HepG2 (cell line): ENCODE results near the gene ZNF860. TPM values are rescaled to one million over a fixed set of nuclear protein-coding genes. Genes with fewer than 3 reads are reported as not detected.

Source experiments
- ATAC-seq: fragments of 200-7000 bp; cut with Tn5 transposase; 3 replicates; pipeline ENCODE4 v1.9.1; 2020; ENCODE audit warnings: mild to moderate bottlenecking, moderate library complexity
- BruUV-seq: library from RNA; stranded (reverse); fragments of 400-500 nt; replicated peaks from 2 replicates; lab custom pipeline; 2021; lab: Mats Ljungman, UMichigan
- CTCF ChIA-PET: fragments of 300-600 bp; formaldehyde crosslinking; extraction: SDS; loops from one replicate; lab custom pipeline; 2021; ENCODE audit warnings: low total read pairs, inconsistent platforms, low intra/inter-chr PET ratio; lab: Yijun Ruan, JAX
- POLR2A ChIA-PET: fragments of 350-600 bp; sonication (Branson Sonifier 250); formaldehyde crosslinking; loops from one replicate; lab custom pipeline; 2020; ENCODE audit warnings: antibody characterized with exemption, inconsistent platforms; lab: Yijun Ruan, JAX
- DNase-seq: peaks from one replicate; pipeline ENCODE4 v3.0.0-alpha.2; 2015; ENCODE audit warnings: low spot score
- FAIRE-seq: peaks from 3 replicates; lab custom pipeline; 2011; peaks lifted over from hg19 to GRCh38; lab: Jason Lieb, UNC
- H2AFZ ChIP-seq: one replicate; pipeline ENCODE4 v1.6.1; 2011; ENCODE audit warnings: low read length, inconsistent platforms
- H3K27ac ChIP-seq: fragments of 300-600 bp; 3 replicates; pipeline ENCODE4 v1.8.0; 2011; ENCODE audit warnings: mixed run types, mild to moderate bottlenecking, mixed read lengths, low read length, inconsistent platforms; ENCODE audit not compliant: insufficient read depth; ENCODE audit errors: extremely low read length
- H3K27me3 ChIP-seq, 2 experiments: fragments of 200-600 bp in 1 of 2; 2 replicates in 1 of 2; 3 replicates in 1 of 2; pipeline versions ENCODE4 v1.6.0 to v1.8.0; 2011; ENCODE audit warnings: low read length in 2 of 2, mild to moderate bottlenecking in 2 of 2, moderate library complexity in 2 of 2, inconsistent platforms in 1 of 2; ENCODE audit not compliant: insufficient read depth in 2 of 2, control insufficient read depth in 1 of 2
- H3K36me3 ChIP-seq, 2 experiments: fragments of 200-600 bp in 1 of 2; replicated peaks in 1 of 2; 2 replicates in 1 of 2; 3 replicates in 1 of 2; pipeline versions ENCODE4 v1.5.1 to v1.8.0; 2011; ENCODE audit warnings: low read length in 2 of 2, inconsistent platforms in 1 of 2; ENCODE audit not compliant: insufficient read depth in 2 of 2, control insufficient read depth in 1 of 2
- H3K4me1 ChIP-seq: 2 replicates; pipeline ENCODE4 v1.5.1; 2012; ENCODE audit warnings: low read length, inconsistent platforms; ENCODE audit not compliant: insufficient read depth
- H3K4me2 ChIP-seq: 2 replicates; pipeline ENCODE4 v1.6.0; 2011; ENCODE audit warnings: low read depth, low read length, inconsistent platforms
- H3K4me3 ChIP-seq, 3 experiments: fragments of 200-600 bp in 1 of 3; sonication (generic), shearing (Covaris generic) in 1 of 3; replicated peaks in 1 of 3; 2 replicates each; pipeline ENCODE4 v1.5.1; 2011 to 2016; ENCODE audit warnings: low read length in 3 of 3, inconsistent platforms in 2 of 3, low read depth in 2 of 3, mild to moderate bottlenecking in 2 of 3, control low read depth in 1 of 3, mixed read lengths in 1 of 3; ENCODE audit not compliant: insufficient read depth in 1 of 3
- H3K79me2 ChIP-seq: one replicate; pipeline ENCODE4 v1.6.1; 2011; ENCODE audit warnings: low read length, inconsistent platforms; ENCODE audit not compliant: insufficient read depth
- H3K9ac ChIP-seq: 2 replicates; pipeline ENCODE4 v1.6.0; 2011; ENCODE audit warnings: mild to moderate bottlenecking, low read depth, low read length, inconsistent platforms; ENCODE audit not compliant: insufficient read depth
- H3K9me3 ChIP-seq: 2 replicates; pipeline ENCODE4 v1.5.1; 2012; ENCODE audit warnings: mild to moderate bottlenecking, low read length
- H4K20me1 ChIP-seq: 2 replicates; pipeline ENCODE4 v1.6.0; 2011; ENCODE audit warnings: inconsistent platforms, mild to moderate bottlenecking, low read length, moderate library complexity; ENCODE audit not compliant: insufficient read depth
- ATF7-NPFF ChIP-seq: sonication (generic); formaldehyde crosslinking; IDR thresholded peaks from 2 replicates; pipeline ENCODE4 v1.8.1; 2023; ENCODE audit warnings: mild to moderate bottlenecking, low read depth, missing genetic modification reagents, moderate library complexity
- CERS6 ChIP-seq: sonication (generic); formaldehyde crosslinking; IDR thresholded peaks from 2 replicates; pipeline ENCODE4 v1.5.0; 2020; ENCODE audit warnings: missing genetic modification reagents
- DPF2 ChIP-seq: sonication (generic); formaldehyde crosslinking; IDR thresholded peaks from 2 replicates; pipeline ENCODE4 v1.4.0; 2020; ENCODE audit warnings: mild to moderate bottlenecking, low read depth, missing genetic modification reagents, borderline replicate concordance
- HOMEZ ChIP-seq: IDR thresholded peaks from 2 replicates; pipeline ENCODE4 v1.6.1; 2016; ENCODE audit warnings: low read depth
- HOXD1 ChIP-seq: sonication (generic); formaldehyde crosslinking; IDR thresholded peaks from 2 replicates; pipeline ENCODE4 v1.5.0; 2020; ENCODE audit warnings: missing genetic modification reagents
- MXD3 ChIP-seq: IDR thresholded peaks from 2 replicates; pipeline ENCODE4 v1.6.1; 2016; ENCODE audit warnings: mild to moderate bottlenecking, missing biosample characterization, missing genetic modification reagents
- PCBP1 ChIP-seq: fragments of 200-400 bp; formaldehyde crosslinking; IDR thresholded peaks from 2 replicates; pipeline ENCODE4 v1.6.1; 2017; ENCODE audit warnings: mild to moderate bottlenecking, low read depth, low read length, borderline replicate concordance
- ZFP37 ChIP-seq: sonication (generic); formaldehyde crosslinking; IDR thresholded peaks from 2 replicates; pipeline ENCODE4 v1.4.0; 2020; ENCODE audit warnings: missing genetic modification reagents, borderline replicate concordance
- ZNF329 ChIP-seq: sonication (generic); formaldehyde crosslinking; IDR thresholded peaks from 2 replicates; pipeline ENCODE4 v1.9.0; 2021; ENCODE audit warnings: low read depth, mild to moderate bottlenecking, missing genetic modification reagents
- ZNF512B ChIP-seq: sonication (generic); formaldehyde crosslinking; IDR thresholded peaks from 2 replicates; pipeline ENCODE4 v1.5.1; 2020; ENCODE audit warnings: missing genetic modification reagents, mild to moderate bottlenecking, borderline replicate concordance
- ZNF569 ChIP-seq: sonication (generic); formaldehyde crosslinking; IDR thresholded peaks from 2 replicates; pipeline ENCODE4 v1.5.0; 2020; ENCODE audit warnings: mild to moderate bottlenecking, missing genetic modification reagents, moderate library complexity, borderline replicate concordance
- ZNF776 ChIP-seq: sonication (generic); formaldehyde crosslinking; IDR thresholded peaks from 2 replicates; pipeline ENCODE4 v1.4.0; 2020; ENCODE audit warnings: mild to moderate bottlenecking, missing genetic modification reagents
- WGBS: methylation state at CpG from one replicate; pipeline ENCODE4 v1.1.6; 2017; ENCODE audit warnings: low lambda C conversion rate; 5-methylcytosine and 5-hydroxymethylcytosine counted together
- in situ Hi-C: cut with HindIII; loops from 2 replicates; pipeline ENCODE4 v1.10.0; 2017; ENCODE audit warnings: low pct_unique_long_range_greater_than_20kb; ENCODE audit not compliant: extremely low pct_ligation_motif_present
- intact Hi-C: fragments of 100-400 bp; cut with micrococcal nuclease; formaldehyde crosslinking; loops from one replicate; pipeline ENCODE4 v1.10.0; 2022; ENCODE audit not compliant: unreplicated experiment
- polyA plus RNA-seq, 8 experiments: library from polyadenylated mRNA; depleted of rRNA in 3 of 8; stranded (reverse) in 7 of 8; unstranded in 1 of 8; fragments of >200 nt; fragmentation: Illumina TruSeq in 4 of 8; extraction: Trizol in 4 of 8; gene quantifications; 2 replicates each; pipeline versions ENCODE4 v1.2.1 to v1.2.3, GENCODE V29; 2011 to 2016; ENCODE audit warnings: low read depth in 4 of 8, missing spikeins in 1 of 8, mixed read lengths in 1 of 8; ENCODE audit not compliant: insufficient read depth in 1 of 8
- total RNA-seq, 5 experiments: library from RNA; depleted of rRNA; stranded (reverse); fragments of >200 nt; fragmentation: Illumina TruSeq; extraction: Trizol; gene quantifications; 2 replicates each; pipeline ENCODE4 v1.2.3, GENCODE V29; 2016; ENCODE audit warnings: low read depth in 1 of 5

ZNF860 gene
- total and polyA plus RNA-seq, 2 of the 13 experiments (the other 11 are each of a cell fraction or from before 2014, with no cell fraction given): 0.55 to 0.73 TPM

- TF ChIP-seq DPF2 (CRISPR knock-in tag): no peak
- TF ChIP-seq MXD3 (CRISPR knock-in tag): no peak
- TF ChIP-seq ZNF569 (CRISPR knock-in tag): no peak
- no peak for TF ChIP-seq ZNF329 (CRISPR knock-in tag)
Observed at GRCh38 chr3:31996195-31996594, 14.6 kb downstream of the ZNF860 start (continued).

- FAIRE-seq (no peak), ATAC-seq (no peak)
- Histone ChIP-seq H4K20me1 (no peaks in the 10 kb centered on the region), H3K4me2 (no peak overlapping the region), H3K4me3 (no peak overlapping the region), H3K4me1 (peaks cover 25% of the 10 kb centered on the region)
- CTCF ChIA-PET: no interaction called here
- 91% methylated on average over 6 of the region's 6 CpGs for WGBS
- in situ Hi-C loops: no loop called here
- intact Hi-C loops: no loop called here
- TF ChIP-seq HOXD1 (CRISPR knock-in tag): no peak
- TF ChIP-seq ZFP37 (CRISPR knock-in tag): no peak
- no peak for TF ChIP-seq ZNF776 (CRISPR knock-in tag)
- no peak for TF ChIP-seq ZNF512B (CRISPR knock-in tag)
- no peak for TF ChIP-seq PCBP1
- TF ChIP-seq HOMEZ: no peak
- TF ChIP-seq ATF7-NPFF: no peak
- TF ChIP-seq CERS6 (CRISPR knock-in tag): no peak
- TF ChIP-seq, all 625 proteins: peak for 0
- H3K27ac ChIP-seq: no peak overlapping the region
- no peaks in the 10 kb centered on the region for H3K9me3 ChIP-seq
- H2AFZ ChIP-seq: no peak overlapping the region
- no peaks in the 10 kb centered on the region for H3K79me2 ChIP-seq
- BruUV-seq: no TSS peak
- no peaks in the 10 kb centered on the region for H3K27me3 ChIP-seq
- no peak overlapping the region for H3K9ac ChIP-seq
- POLR2A ChIA-PET: no interaction called here
- H3K36me3 ChIP-seq: no peaks in the 10 kb centered on the region
- no peak for DNase-seq
Observed at GRCh38 chr3:31997500-31997899, 15.9 kb downstream of the ZNF860 start.
